Left ventricle myocardium inferior (tissue), 1 donor: Measurements from ENCODE around the gene ZNF503. TPM values are rescaled to one million over a fixed set of nuclear protein-coding genes. Genes with fewer than 3 reads are reported as not detected.

ENCODE experiments used
- DNase-seq: peaks from one replicate; pipeline ENCODE4 v3.0.0-alpha.2; 2020
- H3K27ac ChIP-seq: fragments of 200-600 bp; replicated peaks from 2 replicates; pipeline ENCODE4 v1.8.0; 2021
- H3K27me3 ChIP-seq: fragments of 200-600 bp; 2 replicates; pipeline ENCODE4 v1.8.0; 2021; ENCODE audit warnings: low read depth
- H3K36me3 ChIP-seq: fragments of 200-600 bp; 2 replicates; pipeline ENCODE4 v1.8.0; 2021
- H3K4me1 ChIP-seq: fragments of 200-600 bp; 2 replicates; pipeline ENCODE4 v1.8.0; 2021
- H3K4me3 ChIP-seq: fragments of 200-600 bp; 2 replicates; pipeline ENCODE4 v1.8.0; 2021; ENCODE audit warnings: mild to moderate bottlenecking, moderate library complexity
- H3K9me3 ChIP-seq: fragments of 200-600 bp; replicated peaks from 2 replicates; pipeline ENCODE4 v1.8.0; 2021
- intact Hi-C: fragments of 100-400 bp; cut with micrococcal nuclease; formaldehyde crosslinking; loops from one replicate; pipeline ENCODE4 v1.11.0; 2022
- total RNA-seq: library from RNA; stranded (reverse); fragmentation: NEBNext Ultra II Directional; extraction: Animal tissue kit (Norgen Biotek cat#: 25700); gene quantifications from one replicate; pipeline ENCODE4 v1.2.1, GENCODE V29; 2021
- TF ChIP-seq, protein P1 (sequence below): fragments of 200-600 bp; IDR thresholded peaks from 2 replicates; pipeline ENCODE4 v1.8.0; 2021; ENCODE audit warnings: antibody characterized with exemption, mild to moderate bottlenecking, borderline replicate concordance
- donor health status: DM: no; HTN: yes; CAD: no; lungs with severe emphysema.

Gene ZNF503
- total RNA-seq, 1 donor from 2014 or later: 5.9 TPM

DNA sequence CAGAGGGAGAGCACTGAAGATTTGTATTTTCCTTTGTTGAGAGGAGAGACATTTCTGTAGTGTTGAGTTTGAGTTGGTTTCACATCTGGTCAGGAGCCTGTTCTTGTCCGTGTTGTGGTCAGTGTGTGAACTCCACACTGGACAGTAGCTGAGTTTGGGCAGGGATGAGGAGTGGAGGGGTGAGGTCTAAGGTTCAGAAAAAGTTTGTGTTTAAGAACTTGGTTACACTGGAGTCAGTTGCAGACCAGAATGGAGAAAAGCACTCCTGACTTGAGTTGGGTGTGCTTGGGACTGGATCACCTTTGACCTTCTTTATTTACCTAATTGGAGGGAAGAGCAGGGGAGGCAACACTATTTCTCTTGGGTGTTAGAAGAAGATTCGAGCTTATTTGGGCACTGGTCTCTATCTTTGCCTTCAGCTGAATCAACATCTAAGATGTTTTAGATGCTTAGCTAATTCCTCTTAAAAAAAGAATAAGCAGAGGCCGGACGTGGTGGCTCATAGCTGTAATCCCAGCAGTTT is 38.8 kb upstream of the ZNF503 start:
- DNase-seq: no peak
- Histone ChIP-seq H3K27ac (no peak overlapping the region), H3K4me3 (no peak overlapping the region), H3K27me3 (no peaks in the 10 kb centered on the region), H3K9me3 (peaks cover 30% of the 10 kb centered on the region), H3K36me3 (peaks cover 9% of the 10 kb centered on the region), H3K4me1 (peaks cover 18% of the 10 kb centered on the region)
- TF ChIP-seq, protein P1, sequence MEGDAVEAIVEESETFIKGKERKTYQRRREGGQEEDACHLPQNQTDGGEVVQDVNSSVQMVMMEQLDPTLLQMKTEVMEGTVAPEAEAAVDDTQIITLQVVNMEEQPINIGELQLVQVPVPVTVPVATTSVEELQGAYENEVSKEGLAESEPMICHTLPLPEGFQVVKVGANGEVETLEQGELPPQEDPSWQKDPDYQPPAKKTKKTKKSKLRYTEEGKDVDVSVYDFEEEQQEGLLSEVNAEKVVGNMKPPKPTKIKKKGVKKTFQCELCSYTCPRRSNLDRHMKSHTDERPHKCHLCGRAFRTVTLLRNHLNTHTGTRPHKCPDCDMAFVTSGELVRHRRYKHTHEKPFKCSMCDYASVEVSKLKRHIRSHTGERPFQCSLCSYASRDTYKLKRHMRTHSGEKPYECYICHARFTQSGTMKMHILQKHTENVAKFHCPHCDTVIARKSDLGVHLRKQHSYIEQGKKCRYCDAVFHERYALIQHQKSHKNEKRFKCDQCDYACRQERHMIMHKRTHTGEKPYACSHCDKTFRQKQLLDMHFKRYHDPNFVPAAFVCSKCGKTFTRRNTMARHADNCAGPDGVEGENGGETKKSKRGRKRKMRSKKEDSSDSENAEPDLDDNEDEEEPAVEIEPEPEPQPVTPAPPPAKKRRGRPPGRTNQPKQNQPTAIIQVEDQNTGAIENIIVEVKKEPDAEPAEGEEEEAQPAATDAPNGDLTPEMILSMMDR: no peak
- intact Hi-C loops: no loop called here

DNA sequence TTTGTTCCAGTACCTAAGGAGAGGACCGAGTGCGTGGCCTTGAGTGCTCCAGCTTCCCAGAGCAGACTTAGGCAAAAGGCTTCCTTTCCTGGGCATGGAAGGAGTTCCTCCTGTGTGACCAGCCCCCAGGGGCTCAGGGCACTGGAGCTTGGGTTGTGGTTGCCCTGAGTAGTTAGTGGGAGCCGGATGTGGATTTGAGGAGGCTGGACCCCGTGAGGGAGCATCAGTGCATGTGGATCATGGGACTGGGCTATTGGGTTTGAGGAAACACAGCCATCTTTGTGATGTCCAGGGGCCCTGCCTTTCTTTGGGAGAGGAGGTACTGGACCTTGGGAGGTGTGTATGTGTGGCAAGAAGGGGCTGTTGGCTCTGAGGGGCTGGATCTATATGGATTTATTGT is 38.2 kb upstream of the ZNF503 start:
- Histone ChIP-seq H3K27me3 (no peaks in the 10 kb centered on the region), H3K9me3 (peaks cover 25% of the 10 kb centered on the region), H3K27ac (no peak overlapping the region), H3K36me3 (peaks cover 7% of the 10 kb centered on the region), H3K4me1 (peaks cover 18% of the 10 kb centered on the region), H3K4me3 (no peak overlapping the region)
- TF ChIP-seq, protein P1: no peak
- no peak for DNase-seq
- intact Hi-C loops: no loop called here

DNA sequence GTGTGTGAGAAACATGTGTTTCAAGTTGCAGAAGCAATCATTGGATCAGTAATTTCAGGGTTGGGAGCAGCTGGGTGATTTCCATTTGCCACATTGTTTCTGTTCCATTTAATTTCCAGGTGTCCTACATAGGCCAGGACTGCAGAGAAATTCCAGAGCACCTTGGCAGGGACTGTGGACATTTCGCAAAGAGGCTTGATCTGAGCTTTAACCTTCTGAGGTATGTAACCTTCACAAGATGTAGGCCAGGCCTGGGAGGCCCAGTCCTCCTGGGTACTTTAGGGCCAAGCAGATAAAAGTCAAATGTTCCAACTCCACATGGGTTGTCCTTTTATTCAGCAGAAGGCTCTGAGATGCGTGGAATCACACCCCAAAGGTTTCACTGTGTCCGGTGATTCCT is 36.7 kb upstream of the ZNF503 start:
- Histone ChIP-seq H3K4me1 (peaks cover 18% of the 10 kb centered on the region), H3K36me3 (no peaks in the 10 kb centered on the region), H3K9me3 (peaks cover 10% of the 10 kb centered on the region), H3K27ac (peak overlapping the region; percentile 13), H3K4me3 (no peak overlapping the region), H3K27me3 (no peaks in the 10 kb centered on the region)
- TF ChIP-seq, protein P1: no peak
- no peak for DNase-seq
- intact Hi-C loops: no loop called here

DNA sequence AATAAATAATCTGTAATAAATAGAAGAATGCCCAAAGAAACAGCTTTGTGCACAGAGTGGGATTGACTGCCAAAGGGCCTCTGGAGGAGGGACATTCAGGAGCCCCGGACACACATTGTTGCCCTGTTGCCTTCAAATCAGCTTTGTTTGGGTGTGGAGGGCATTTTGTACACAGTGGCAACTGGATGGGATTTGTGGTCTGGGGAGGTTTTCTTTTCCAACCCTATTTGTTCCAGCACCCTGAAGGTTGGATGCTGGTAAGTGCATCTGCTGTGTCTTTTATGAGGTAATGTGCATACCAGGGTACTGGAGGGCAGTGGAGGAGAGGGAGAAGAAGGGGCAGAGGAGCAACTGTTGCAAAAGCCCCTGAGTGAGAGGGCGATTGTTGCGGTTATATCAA is 36.1 kb upstream of the ZNF503 start:
- TF ChIP-seq, protein P1: no peak

DNA sequence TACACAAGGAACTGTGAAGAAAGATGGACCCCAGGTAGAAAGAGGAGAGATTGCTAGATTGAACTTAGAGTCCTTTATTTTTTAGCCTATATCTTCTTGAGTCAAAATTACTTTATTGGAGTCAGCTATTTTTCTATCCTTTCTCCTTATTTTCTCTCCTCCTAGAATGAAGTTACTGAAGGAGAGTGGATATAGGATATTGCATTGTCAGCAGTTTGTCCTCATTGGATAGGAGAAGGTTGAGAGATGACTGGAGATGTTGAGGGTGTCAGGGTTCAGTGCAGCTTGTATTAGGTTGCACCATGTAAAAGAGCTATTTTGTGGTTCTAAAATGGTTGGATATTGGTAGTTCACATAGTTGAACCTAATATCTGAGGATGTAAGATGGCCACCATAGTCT is 35.3 kb upstream of the ZNF503 start:
- no peaks in the 10 kb centered on the region for H3K9me3 ChIP-seq
- no peak for DNase-seq
- no peaks in the 10 kb centered on the region for H3K36me3 ChIP-seq
- no peaks in the 10 kb centered on the region for H3K27me3 ChIP-seq
- TF ChIP-seq, protein P1: no peak
- H3K27ac ChIP-seq: no peak overlapping the region
- intact Hi-C loops: no loop called here
- no peak overlapping the region for H3K4me3 ChIP-seq
- peaks cover 24% of the 10 kb centered on the region for H3K4me1 ChIP-seq

More for the DNA sequence above, 36.1 kb upstream of the ZNF503 start:
- no peak overlapping the region for H3K27ac ChIP-seq
- H3K27me3 ChIP-seq: no peaks in the 10 kb centered on the region
- no peak overlapping the region for H3K4me3 ChIP-seq
- intact Hi-C loops: no loop called here
- peaks cover 4% of the 10 kb centered on the region for H3K9me3 ChIP-seq
- DNase-seq: no peak
- H3K36me3 ChIP-seq: no peaks in the 10 kb centered on the region
- peaks cover 18% of the 10 kb centered on the region for H3K4me1 ChIP-seq
